Measurements from ENCODE around the gene DNAH3.
"Not testable (repeated sequence)": the region's sequence is repeated elsewhere in the genome, so short reads cannot be mapped to it uniquely, and the experiment has no call there.

Gene DNAH3

GRCh38 chr16:21150375-21151001 is at the start of gene DNAH3:
Gene DNAH3 (minus strand): TSS chr16:21150846. CDS start chr16:21150319, 527 bp downstream.
- DNase-seq = no peak

GRCh38 chr16:21199607-21200218 is 49.1 kb upstream of the DNAH3 start:
- DNase-seq = no peak

GRCh38 chr16:21197621-21198020 is 47.0 kb upstream of the DNAH3 start:
- DNase-seq = no peak

- DNase-seq = no peak
Measured at GRCh38 chr16:21197112-21197511, 46.5 kb upstream of the DNAH3 start.

- not testable (repeated sequence) for DNase-seq
Measured at GRCh38 chr16:21195330-21195729, 44.7 kb upstream of the DNAH3 start.

GRCh38 chr16:21194771-21195301 is 44.2 kb upstream of the DNAH3 start:
- no peak for DNase-seq

- DNase-seq = no peak
Measured at GRCh38 chr16:21192991-21193390, 42.3 kb upstream of the DNAH3 start.

- DNase-seq = no peak
Measured at GRCh38 chr16:21190599-21190998, 40.0 kb upstream of the DNAH3 start.

- DNase-seq = no peak
Measured at GRCh38 chr16:21190013-21190412, 39.4 kb upstream of the DNAH3 start.

- DNase-seq = no peak
Measured at GRCh38 chr16:21189311-21189710, 38.7 kb upstream of the DNAH3 start.

GRCh38 chr16:21186326-21186691 is 35.7 kb upstream of the DNAH3 start:
- DNase-seq = no peak

- no peak for DNase-seq
Measured at GRCh38 chr16:21185659-21186325, 35.1 kb upstream of the DNAH3 start.

GRCh38 chr16:21184834-21185233 is 34.2 kb upstream of the DNAH3 start:
- no peak for DNase-seq

GRCh38 chr16:21183995-21184394 is 33.3 kb upstream of the DNAH3 start:
- no peak for DNase-seq

GRCh38 chr16:21179983-21180365 is 29.3 kb upstream of the DNAH3 start:
- no peak for DNase-seq

- DNase-seq = no peak
Measured at GRCh38 chr16:21179126-21179982, 28.7 kb upstream of the DNAH3 start.

- no peak for DNase-seq
Measured at GRCh38 chr16:21175397-21175796, 24.8 kb upstream of the DNAH3 start.

- no peak for DNase-seq
Measured at GRCh38 chr16:21172650-21173049, 22.0 kb upstream of the DNAH3 start.

- not testable (repeated sequence) for DNase-seq
Measured at GRCh38 chr16:21170116-21170515, 19.5 kb upstream of the DNAH3 start.

- DNase-seq = no peak
Measured at GRCh38 chr16:21169249-21169981, 18.8 kb upstream of the DNAH3 start.

GRCh38 chr16:21167929-21168602 is 17.4 kb upstream of the DNAH3 start:
- DNase-seq = no peak

GRCh38 chr16:21167360-21167759 is 16.7 kb upstream of the DNAH3 start:
- DNase-seq = no peak

Data from activated CD4-positive, alpha-beta T cell treated with anti-CD3 and anti-CD28 coated beads for 4 hours (primary cell).